HepG2 (cell line): ENCODE measurements around the gene CA9. TPM values are rescaled to one million over a fixed set of nuclear protein-coding genes. Genes with fewer than 3 reads are reported as not detected.

ENCODE experiments used
- ATAC-seq: fragments of 200-7000 bp; cut with Tn5 transposase; 3 replicates; pipeline ENCODE4 v1.9.1; 2020; ENCODE audit warnings: mild to moderate bottlenecking, moderate library complexity
- BruUV-seq: library from RNA; stranded (reverse); fragments of 400-500 nt; replicated peaks from 2 replicates; lab custom pipeline; 2021; lab: Mats Ljungman, UMichigan
- CTCF ChIA-PET: fragments of 300-600 bp; formaldehyde crosslinking; extraction: SDS; loops from one replicate; lab custom pipeline; 2021; ENCODE audit warnings: low total read pairs, inconsistent platforms, low intra/inter-chr PET ratio; lab: Yijun Ruan, JAX
- POLR2A ChIA-PET: fragments of 350-600 bp; sonication (Branson Sonifier 250); formaldehyde crosslinking; loops from one replicate; lab custom pipeline; 2020; ENCODE audit warnings: antibody characterized with exemption, inconsistent platforms; lab: Yijun Ruan, JAX
- DNase-seq: peaks from one replicate; pipeline ENCODE4 v3.0.0-alpha.2; 2015; ENCODE audit warnings: low spot score
- FAIRE-seq: peaks from 3 replicates; lab custom pipeline; 2011; peaks lifted over from hg19 to GRCh38; lab: Jason Lieb, UNC
- H2AFZ ChIP-seq: one replicate; pipeline ENCODE4 v1.6.1; 2011; ENCODE audit warnings: low read length, inconsistent platforms
- H3K27ac ChIP-seq: fragments of 300-600 bp; 3 replicates; pipeline ENCODE4 v1.8.0; 2011; ENCODE audit warnings: mixed run types, mild to moderate bottlenecking, mixed read lengths, low read length, inconsistent platforms; ENCODE audit not compliant: insufficient read depth; ENCODE audit errors: extremely low read length
- H3K27me3 ChIP-seq, 2 experiments: fragments of 200-600 bp in 1 of 2; 2 replicates in 1 of 2; 3 replicates in 1 of 2; pipeline versions ENCODE4 v1.6.0 to v1.8.0; 2011; ENCODE audit warnings: low read length in 2 of 2, mild to moderate bottlenecking in 2 of 2, moderate library complexity in 2 of 2, inconsistent platforms in 1 of 2; ENCODE audit not compliant: insufficient read depth in 2 of 2, control insufficient read depth in 1 of 2
- H3K36me3 ChIP-seq, 2 experiments: fragments of 200-600 bp in 1 of 2; replicated peaks in 1 of 2; 2 replicates in 1 of 2; 3 replicates in 1 of 2; pipeline versions ENCODE4 v1.5.1 to v1.8.0; 2011; ENCODE audit warnings: low read length in 2 of 2, inconsistent platforms in 1 of 2; ENCODE audit not compliant: insufficient read depth in 2 of 2, control insufficient read depth in 1 of 2
- H3K4me1 ChIP-seq: 2 replicates; pipeline ENCODE4 v1.5.1; 2012; ENCODE audit warnings: low read length, inconsistent platforms; ENCODE audit not compliant: insufficient read depth
- H3K4me2 ChIP-seq: 2 replicates; pipeline ENCODE4 v1.6.0; 2011; ENCODE audit warnings: low read depth, low read length, inconsistent platforms
- H3K4me3 ChIP-seq, 3 experiments: fragments of 200-600 bp in 1 of 3; sonication (generic), shearing (Covaris generic) in 1 of 3; replicated peaks in 1 of 3; 2 replicates each; pipeline ENCODE4 v1.5.1; 2011 to 2016; ENCODE audit warnings: low read length in 3 of 3, inconsistent platforms in 2 of 3, low read depth in 2 of 3, mild to moderate bottlenecking in 2 of 3, control low read depth in 1 of 3, mixed read lengths in 1 of 3; ENCODE audit not compliant: insufficient read depth in 1 of 3
- H3K79me2 ChIP-seq: one replicate; pipeline ENCODE4 v1.6.1; 2011; ENCODE audit warnings: low read length, inconsistent platforms; ENCODE audit not compliant: insufficient read depth
- H3K9ac ChIP-seq: 2 replicates; pipeline ENCODE4 v1.6.0; 2011; ENCODE audit warnings: mild to moderate bottlenecking, low read depth, low read length, inconsistent platforms; ENCODE audit not compliant: insufficient read depth
- H3K9me3 ChIP-seq: 2 replicates; pipeline ENCODE4 v1.5.1; 2012; ENCODE audit warnings: mild to moderate bottlenecking, low read length
- H4K20me1 ChIP-seq: 2 replicates; pipeline ENCODE4 v1.6.0; 2011; ENCODE audit warnings: inconsistent platforms, mild to moderate bottlenecking, low read length, moderate library complexity; ENCODE audit not compliant: insufficient read depth
- ZBTB33 ChIP-seq: sonication (generic); formaldehyde crosslinking; IDR thresholded peaks from 2 replicates; pipeline ENCODE4 v1.4.0; 2020; ENCODE audit warnings: missing genetic modification reagents
- WGBS: methylation state at CpG from one replicate; pipeline ENCODE4 v1.1.6; 2017; ENCODE audit warnings: low lambda C conversion rate; 5-methylcytosine and 5-hydroxymethylcytosine counted together
- in situ Hi-C: cut with HindIII; loops from 2 replicates; pipeline ENCODE4 v1.10.0; 2017; ENCODE audit warnings: low pct_unique_long_range_greater_than_20kb; ENCODE audit not compliant: extremely low pct_ligation_motif_present
- intact Hi-C: fragments of 100-400 bp; cut with micrococcal nuclease; formaldehyde crosslinking; loops from one replicate; pipeline ENCODE4 v1.10.0; 2022; ENCODE audit not compliant: unreplicated experiment
- polyA plus RNA-seq, 8 experiments: library from polyadenylated mRNA; depleted of rRNA in 3 of 8; stranded (reverse) in 7 of 8; unstranded in 1 of 8; fragments of >200 nt; fragmentation: Illumina TruSeq in 4 of 8; extraction: Trizol in 4 of 8; gene quantifications; 2 replicates each; pipeline versions ENCODE4 v1.2.1 to v1.2.3, GENCODE V29; 2011 to 2016; ENCODE audit warnings: low read depth in 4 of 8, missing spikeins in 1 of 8, mixed read lengths in 1 of 8; ENCODE audit not compliant: insufficient read depth in 1 of 8
- total RNA-seq, 5 experiments: library from RNA; depleted of rRNA; stranded (reverse); fragments of >200 nt; fragmentation: Illumina TruSeq; extraction: Trizol; gene quantifications; 2 replicates each; pipeline ENCODE4 v1.2.3, GENCODE V29; 2016; ENCODE audit warnings: low read depth in 1 of 5
- TF ChIP-seq, protein P1 (sequence below): sonication (generic); formaldehyde crosslinking; IDR thresholded peaks from 2 replicates; pipeline ENCODE4 v1.8.0; 2022; ENCODE audit warnings: missing genetic modification reagents, mild to moderate bottlenecking, borderline replicate concordance

Gene CA9
- total and polyA plus RNA-seq, 2 of the 13 experiments (the other 11 are each of a cell fraction or from before 2014, with no cell fraction given): 0.13 to 152 TPM

DNA sequence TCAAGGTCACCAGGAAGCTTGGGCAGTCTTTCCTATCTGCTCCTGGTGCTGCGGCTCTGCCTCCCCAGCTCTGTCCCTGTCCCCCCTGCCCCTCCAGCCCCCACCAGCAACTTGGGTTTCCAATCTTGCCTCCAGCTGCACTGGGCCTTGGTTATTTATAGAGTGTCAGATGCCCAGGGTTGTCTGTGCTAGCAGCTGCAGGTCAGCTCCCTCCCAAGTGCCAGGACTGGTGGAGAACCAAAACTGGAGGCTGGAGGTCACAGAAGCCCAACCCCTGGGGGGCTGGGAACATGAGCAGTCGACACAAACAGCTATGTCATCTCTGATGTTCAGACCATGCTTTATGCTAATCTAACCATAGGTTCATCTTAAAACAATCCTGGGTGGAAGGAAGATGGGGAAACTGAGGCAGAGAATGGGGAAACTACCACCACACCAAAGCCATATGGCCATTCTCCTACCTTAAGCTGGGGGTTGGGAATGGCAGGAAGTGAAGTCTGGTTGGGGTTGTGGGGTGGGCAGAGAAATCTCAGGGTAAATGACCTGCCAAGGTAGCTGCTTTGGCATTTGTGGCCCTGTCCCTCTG is 14.3 kb downstream of the CA9 start:
- peaks cover 63% of the 10 kb centered on the region for H3K4me1 ChIP-seq
- H3K4me2 ChIP-seq: peak overlapping the region; percentile 41; the same call in 1 of the 2 replicates
- ATAC-seq (no peak), DNase-seq (no peak)
- H2AFZ ChIP-seq: no peak overlapping the region
- H3K27me3 ChIP-seq: no peaks in the 10 kb centered on the region
- H3K9me3 ChIP-seq: no peaks in the 10 kb centered on the region
- BruUV-seq: no TSS peak
- no peak for TF ChIP-seq ZBTB33 (CRISPR knock-in tag)
- TF ChIP-seq, protein P1, sequence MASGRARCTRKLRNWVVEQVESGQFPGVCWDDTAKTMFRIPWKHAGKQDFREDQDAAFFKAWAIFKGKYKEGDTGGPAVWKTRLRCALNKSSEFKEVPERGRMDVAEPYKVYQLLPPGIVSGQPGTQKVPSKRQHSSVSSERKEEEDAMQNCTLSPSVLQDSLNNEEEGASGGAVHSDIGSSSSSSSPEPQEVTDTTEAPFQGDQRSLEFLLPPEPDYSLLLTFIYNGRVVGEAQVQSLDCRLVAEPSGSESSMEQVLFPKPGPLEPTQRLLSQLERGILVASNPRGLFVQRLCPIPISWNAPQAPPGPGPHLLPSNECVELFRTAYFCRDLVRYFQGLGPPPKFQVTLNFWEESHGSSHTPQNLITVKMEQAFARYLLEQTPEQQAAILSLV: no peak
- TF ChIP-seq, all 625 proteins: peak for 0
- Histone ChIP-seq H4K20me1 (no peaks in the 10 kb centered on the region), H3K36me3 (no peaks in the 10 kb centered on the region), H3K4me3 (no peak overlapping the region), H3K79me2 (no peaks in the 10 kb centered on the region), H3K9ac (no peak overlapping the region), H3K27ac (no peak overlapping the region)
- in situ Hi-C loops: no loop called here
- ChIA-PET CTCF (no interaction called here), POLR2A (interaction anchor here (0.7 to 6.1 kb wide), 5 partner anchors 7 to 29 kb away, joined by 3 to 68 read pairs (median 8); partner anchors contain the start of genes ARHGEF39, CCDC107 and RMRP)
- intact Hi-C loops: no loop called here
- 89% methylated on average over 1 of the region's 2 CpGs for WGBS
- no peak for FAIRE-seq
